ENCODE results near the gene CAPN10.

- no peak for TF ChIP-seq CTCF (IDR thresholded peaks at IDR 0.05)
- TF ChIP-seq POLR2A (IDR thresholded peaks at IDR 0.05) = no peak
Observed at GRCh38 chr2:240590681-240591111, 4.2 kb downstream of the CAPN10 start.
